Tibial artery (tissue), 4 donors: ENCODE data around the gene IFI44L.

ENCODE experiments used
- DNase-seq, 2 donors: peaks; one replicate each; pipeline ENCODE4 v3.0.0-alpha.2; 2019
- H3K27ac ChIP-seq, 2 donors: fragments of 200-600 bp; sonication (generic) in 1 of 2; 1 replicate in 1 of 2; 2 replicates in 1 of 2; pipeline ENCODE4 v1.5.1; 2018 to 2019; ENCODE audit warnings: mild to moderate bottlenecking in 1 of 2
- H3K27me3 ChIP-seq, 2 donors: fragments of 200-600 bp; sonication (generic) in 1 of 2; one replicate each; pipeline versions ENCODE4 v1.5.1 to v1.6.0; 2016 to 2019
- H3K36me3 ChIP-seq, 3 donors: fragments of 200-600 bp; sonication (generic) in 2 of 3; one replicate each; pipeline ENCODE4 v1.5.1; 2016 to 2019; ENCODE audit warnings: mild to moderate bottlenecking in 2 of 3
- H3K4me1 ChIP-seq, 4 donors: fragments of 200-600 bp; sonication (generic) in 2 of 4; 1 replicate in 3 of 4; 2 replicates in 1 of 4; pipeline ENCODE4 v1.5.1; 2016 to 2019
- H3K4me3 ChIP-seq, 2 donors: fragments of 200-600 bp; sonication (generic) in 1 of 2; 1 replicate in 1 of 2; 2 replicates in 1 of 2; pipeline ENCODE4 v1.5.1; 2018 to 2019; ENCODE audit warnings: mild to moderate bottlenecking in 2 of 2
- H3K9me3 ChIP-seq, 3 donors: fragments of 200-600 bp; sonication (generic) in 1 of 3; one replicate each; pipeline ENCODE4 v1.5.1; 2016 to 2019
- CTCF ChIP-seq, 2 experiments: fragments of 200-600 bp in 1 of 2; fragments of 450-650 bp in 1 of 2; IDR thresholded peaks; one replicate each; pipeline ENCODE4 v1.5.1; 2017 to 2019; ENCODE audit warnings: antibody characterized with exemption in 2 of 2, mild to moderate bottlenecking in 1 of 2, moderate library complexity in 1 of 2
- intact Hi-C: fragments of 100-400 bp; cut with DNase I; formaldehyde crosslinking; loops from one replicate; pipeline ENCODE4 v1.15.0; 2023; ENCODE audit warnings: low total_unique reads

The IFI44L gene

GRCh38 chr1:78664763-78665162, 44.5 kb downstream of the IFI44L start:
- intact Hi-C loops = no loop called here
- Histone ChIP-seq H3K27me3 (no peaks in the 10 kb centered on the region), H3K36me3 (peaks cover 0 to 14% (median 13%) of the 10 kb centered on the region in 3 donors), H3K27ac (no peak overlapping the region), H3K4me1 (no peaks in the 10 kb centered on the region), H3K4me3 (no peak overlapping the region), H3K9me3 (no peaks in the 10 kb centered on the region)
- no peak for DNase-seq
- TF ChIP-seq CTCF (IDR thresholded peaks at IDR 0.05) = no peak

GRCh38 chr1:78665809-78666208, 45.6 kb downstream of the IFI44L start:
- no peaks in the 10 kb centered on the region for H3K27me3 ChIP-seq
- intact Hi-C loops = no loop called here
- H3K9me3 ChIP-seq = no peaks in the 10 kb centered on the region
- peaks cover 0 to 7% (median 4%) of the 10 kb centered on the region in 3 donors for H3K36me3 ChIP-seq
- no peak for DNase-seq
- H3K4me3 ChIP-seq = no peak overlapping the region
- H3K27ac ChIP-seq = no peak overlapping the region
- H3K4me1 ChIP-seq = no peaks in the 10 kb centered on the region
- TF ChIP-seq CTCF (IDR thresholded peaks at IDR 0.05) = no peak

- no peaks in the 10 kb centered on the region for H3K27me3 ChIP-seq
- DNase-seq = no peak
- intact Hi-C loops = no loop called here
- H3K9me3 ChIP-seq = no peaks in the 10 kb centered on the region
- H3K4me1 ChIP-seq = no peaks in the 10 kb centered on the region
- H3K36me3 ChIP-seq = peaks cover 0 to under 1% (median 0%) of the 10 kb centered on the region in 3 donors
- no peak overlapping the region for H3K4me3 ChIP-seq
- no peak for TF ChIP-seq CTCF (IDR thresholded peaks at IDR 0.05)
- H3K27ac ChIP-seq = no peak overlapping the region
Measured at GRCh38 chr1:78667939-78668338, 47.7 kb downstream of the IFI44L start.

GRCh38 chr1:78668427-78668826, 48.2 kb downstream of the IFI44L start:
- TF ChIP-seq CTCF (IDR thresholded peaks at IDR 0.05) = no peak
- intact Hi-C loops = no loop called here
- Histone ChIP-seq H3K4me3 (no peak overlapping the region), H3K27ac (no peak overlapping the region), H3K36me3 (no peaks in the 10 kb centered on the region), H3K9me3 (no peaks in the 10 kb centered on the region), H3K27me3 (no peaks in the 10 kb centered on the region), H3K4me1 (no peaks in the 10 kb centered on the region)
- DNase-seq = no peak

- Histone ChIP-seq H3K4me1 (no peaks in the 10 kb centered on the region), H3K4me3 (no peak overlapping the region), H3K27ac (no peak overlapping the region), H3K36me3 (no peaks in the 10 kb centered on the region), H3K9me3 (no peaks in the 10 kb centered on the region), H3K27me3 (no peaks in the 10 kb centered on the region)
- intact Hi-C loops = loop anchor here (10.0 kb wide), 1 partner anchor 528 kb away; no protein-coding TSS in a partner anchor
- TF ChIP-seq CTCF (IDR thresholded peaks at IDR 0.05) = no peak
- no peak for DNase-seq
Measured at GRCh38 chr1:78672428-78672827, 52.2 kb downstream of the IFI44L start.

- Histone ChIP-seq H3K9me3 (no peaks in the 10 kb centered on the region), H3K36me3 (no peaks in the 10 kb centered on the region), H3K27ac (no peak overlapping the region), H3K4me1 (no peaks in the 10 kb centered on the region), H3K4me3 (no peak overlapping the region), H3K27me3 (no peaks in the 10 kb centered on the region)
- intact Hi-C loops = loop anchor here (10.0 kb wide), 1 partner anchor 528 kb away; no protein-coding TSS in a partner anchor
- DNase-seq = no peak
- no peak for TF ChIP-seq CTCF (IDR thresholded peaks at IDR 0.05)
Measured at GRCh38 chr1:78673120-78673519, 52.9 kb downstream of the IFI44L start.
